ENCODE results near the gene CA5A.

- TF ChIP-seq CTCF (IDR thresholded peaks at IDR 0.05) (no peak), POLR2A (IDR thresholded peaks at IDR 0.05) (no peak), EP300 (IDR thresholded peaks at IDR 0.05) (no peak)
Measured at GRCh38 chr16:87848676-87849345, 87.5 kb downstream of the CA5A start.
